ENCODE data around the gene LGALS1. TPM values are rescaled to one million over a fixed set of nuclear protein-coding genes. Genes with fewer than 3 reads are reported as not detected.

Gene LGALS1
- total RNA-seq, 1 donor from 2014 or later: 1,199 TPM

- Mint-ChIP-seq H3K36me3 (ENCODE audit: unreplicated experiment) (peaks cover 1% of the 10 kb centered on the region), H3K27me3 (ENCODE audit: unreplicated experiment) (no peaks in the 10 kb centered on the region), H3K4me1 (ENCODE audit: unreplicated experiment) (peaks cover 39% of the 10 kb centered on the region), H3K4me3 (ENCODE audit: unreplicated experiment) (peak overlapping the region; percentile 82), H3K9me3 (ENCODE audit: unreplicated experiment) (no peaks in the 10 kb centered on the region), H3K27ac (ENCODE audit: unreplicated experiment) (peak overlapping the region; percentile 90)
- no peak for TF ChIP-seq CTCF (IDR thresholded peaks at IDR 0.05)
- DNase-seq (ENCODE audit: extremely low spot score, unreplicated experiment): no peak
Measured at GRCh38 chr22:37657590-37658132, 17.8 kb upstream of the LGALS1 start.

DNA sequence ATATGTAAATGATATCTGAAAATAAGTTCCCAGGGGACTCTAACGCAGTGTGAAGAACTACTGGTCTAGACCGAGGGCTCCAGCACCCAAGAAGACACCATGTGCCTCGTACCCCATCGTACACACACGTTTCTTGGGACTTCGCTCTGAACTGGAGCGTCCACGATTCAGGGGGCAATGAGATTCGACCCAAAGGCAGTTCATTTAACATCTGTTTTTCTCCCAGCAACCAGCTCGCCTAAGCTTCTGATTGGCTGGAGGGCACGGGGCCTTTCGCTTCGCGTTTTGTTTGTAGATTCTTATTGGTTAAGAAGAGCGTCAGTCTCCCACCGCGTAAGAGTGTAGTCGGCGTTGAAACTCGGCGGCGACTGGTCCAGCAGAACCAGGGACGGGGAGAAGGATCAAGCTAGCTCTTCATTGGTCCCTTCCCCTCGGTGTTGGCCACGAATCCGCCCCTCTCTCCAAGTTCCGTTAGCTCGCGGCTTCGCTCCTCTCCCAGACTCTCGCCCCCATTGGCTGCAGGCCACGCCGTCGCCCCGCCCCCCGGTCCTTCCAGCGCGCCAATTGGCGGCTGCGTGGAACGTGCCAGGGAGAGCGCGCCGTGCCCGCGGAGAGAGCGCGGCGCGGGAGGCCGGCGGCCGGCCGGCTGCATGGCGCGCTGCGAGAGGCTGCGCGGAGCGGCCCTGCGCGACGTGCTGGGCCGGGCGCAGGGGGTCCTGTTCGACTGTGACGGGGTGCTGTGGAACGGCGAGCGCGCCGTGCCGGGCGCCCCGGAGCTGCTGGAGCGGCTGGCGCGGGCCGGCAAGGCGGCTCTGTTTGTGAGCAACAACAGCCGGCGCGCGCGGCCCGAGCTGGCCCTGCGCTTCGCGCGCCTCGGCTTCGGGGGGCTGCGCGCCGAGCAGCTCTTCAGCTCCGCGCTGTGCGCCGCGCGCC, 17.0 kb upstream of the LGALS1 start, which contains the start of gene PDXP:
TSS of gene PDXP (plus strand) at position 591 of the 933 bp plus-strand sequence. CDS start at position 651, 60 bp downstream.
- H3K4me3 Mint-ChIP-seq (ENCODE audit: unreplicated experiment): peak within 1 kb of the TSS; percentile 82
- H3K4me1 Mint-ChIP-seq (ENCODE audit: unreplicated experiment): peaks cover 39% of the 10 kb centered on the region
- no peaks in the 10 kb centered on the region for H3K9me3 Mint-ChIP-seq (ENCODE audit: unreplicated experiment)
- peaks cover 1% of the 10 kb centered on the region for H3K36me3 Mint-ChIP-seq (ENCODE audit: unreplicated experiment)
- no peaks in the 10 kb centered on the region for H3K27me3 Mint-ChIP-seq (ENCODE audit: unreplicated experiment)
- peak; percentile 100 for DNase-seq (ENCODE audit: extremely low spot score, unreplicated experiment)
- peak within 1 kb of the TSS; percentile 90 for H3K27ac Mint-ChIP-seq (ENCODE audit: unreplicated experiment)
- TF ChIP-seq CTCF (IDR thresholded peaks at IDR 0.05): no peak

DNA sequence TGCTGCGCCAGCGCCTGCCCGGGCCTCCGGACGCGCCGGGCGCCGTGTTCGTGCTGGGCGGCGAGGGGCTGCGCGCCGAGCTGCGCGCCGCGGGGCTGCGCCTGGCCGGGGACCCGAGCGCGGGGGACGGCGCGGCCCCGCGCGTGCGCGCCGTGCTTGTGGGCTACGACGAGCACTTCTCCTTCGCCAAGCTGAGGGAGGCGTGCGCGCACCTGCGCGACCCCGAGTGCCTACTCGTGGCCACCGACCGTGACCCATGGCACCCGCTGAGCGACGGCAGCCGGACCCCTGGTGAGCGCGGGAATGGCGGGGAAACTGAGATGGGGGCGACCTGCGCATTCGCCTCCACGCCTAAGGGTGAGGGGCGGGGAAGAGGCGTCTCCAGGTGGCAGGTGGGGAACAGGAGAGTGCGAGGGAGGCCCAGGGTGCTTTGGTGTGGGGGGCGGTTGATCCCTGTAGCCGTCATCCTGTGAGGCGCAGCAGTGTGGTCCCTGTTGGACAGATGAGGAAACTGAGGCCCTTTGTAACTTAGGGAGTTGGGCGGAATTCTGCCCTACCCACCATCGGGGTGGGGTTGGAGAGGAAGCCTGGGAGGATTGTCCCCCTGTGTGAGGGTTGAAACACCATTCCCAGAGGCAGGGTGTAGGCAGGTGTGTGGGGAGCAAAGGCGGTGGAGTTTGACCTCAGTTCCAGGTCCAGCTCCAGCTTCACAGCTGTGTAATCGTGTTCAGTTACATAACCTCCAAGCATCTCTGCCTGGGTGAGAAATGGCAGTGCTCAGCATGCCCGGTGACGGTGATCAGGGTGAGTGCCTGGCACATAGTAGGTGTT, 16.2 kb upstream of the LGALS1 start:
- Mint-ChIP-seq H3K36me3 (ENCODE audit: unreplicated experiment) (no peaks in the 10 kb centered on the region), H3K9me3 (ENCODE audit: unreplicated experiment) (no peaks in the 10 kb centered on the region), H3K27ac (ENCODE audit: unreplicated experiment) (no peak overlapping the region), H3K4me3 (ENCODE audit: unreplicated experiment) (peak overlapping the region; percentile 74), H3K27me3 (ENCODE audit: unreplicated experiment) (no peaks in the 10 kb centered on the region), H3K4me1 (ENCODE audit: unreplicated experiment) (peaks cover 39% of the 10 kb centered on the region)
- TF ChIP-seq CTCF (IDR thresholded peaks at IDR 0.05): no peak
- peak; percentile 82 for DNase-seq (ENCODE audit: extremely low spot score, unreplicated experiment)

DNA sequence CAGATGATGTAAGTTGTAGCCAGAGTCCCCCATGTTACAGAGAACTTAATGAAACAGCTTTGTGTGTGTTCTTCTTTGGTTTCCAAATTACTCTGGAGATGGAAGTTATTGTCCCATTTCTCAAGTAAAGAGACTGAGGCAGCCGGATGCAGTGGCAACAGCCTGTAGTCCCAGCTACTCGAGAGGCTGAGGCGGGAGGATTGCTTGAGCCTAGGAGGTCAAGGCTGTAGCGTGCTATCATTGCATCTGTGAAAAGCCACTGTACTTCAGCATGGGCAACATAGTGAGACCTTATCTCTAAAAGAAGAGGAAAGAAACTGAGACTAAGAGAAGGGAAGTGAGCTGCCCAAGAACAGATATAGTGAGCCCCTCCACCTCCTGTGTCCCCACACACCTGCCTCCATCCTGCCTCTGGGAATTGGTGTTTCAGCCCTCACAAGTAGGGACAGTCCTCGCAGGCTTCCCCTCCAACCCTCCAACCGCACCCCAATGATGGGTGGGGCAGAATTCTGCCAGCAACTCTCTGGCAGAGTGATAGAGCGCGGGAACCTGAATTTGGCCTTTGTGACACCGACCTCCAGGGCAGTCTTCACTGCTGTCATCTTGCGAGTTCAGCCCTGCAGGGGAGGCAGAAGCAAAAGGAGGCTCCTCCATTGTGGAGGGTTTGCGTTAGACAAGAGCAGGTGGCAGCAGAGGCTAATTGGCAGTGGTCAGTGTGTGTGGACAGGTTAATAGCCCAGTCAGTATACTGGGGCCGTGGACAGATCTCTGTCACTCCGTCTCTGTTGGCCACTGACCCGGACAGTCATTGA, 15.3 kb upstream of the LGALS1 start:
- DNase-seq (ENCODE audit: extremely low spot score, unreplicated experiment): no peak

More for the DNA sequence above, 15.3 kb upstream of the LGALS1 start:
- H3K4me3 Mint-ChIP-seq (ENCODE audit: unreplicated experiment): peak overlapping the region; percentile 74
- peak overlapping the region; percentile 83 for H3K27ac Mint-ChIP-seq (ENCODE audit: unreplicated experiment)
- H3K9me3 Mint-ChIP-seq (ENCODE audit: unreplicated experiment): no peaks in the 10 kb centered on the region
- H3K27me3 Mint-ChIP-seq (ENCODE audit: unreplicated experiment): no peaks in the 10 kb centered on the region
- TF ChIP-seq CTCF (IDR thresholded peaks at IDR 0.05): no peak
- H3K4me1 Mint-ChIP-seq (ENCODE audit: unreplicated experiment): peaks cover 39% of the 10 kb centered on the region
- H3K36me3 Mint-ChIP-seq (ENCODE audit: unreplicated experiment): no peaks in the 10 kb centered on the region
